ENCODE results near the gene H2AZ1. TPM values are rescaled to one million over a fixed set of nuclear protein-coding genes. Genes with fewer than 3 reads are reported as not detected.

H2AZ1 gene
- total and polyA plus RNA-seq, 9 of the 15 experiments (the other 6 are each of a cell fraction or from before 2014, with no cell fraction given): 605 to 4,380 (median 768) TPM

- TF ChIP-seq BMI1 (IDR thresholded peaks at IDR 0.05; ENCODE audit: low read length) (no peak), ZNF655 (CRISPR knock-in tag; IDR thresholded peaks at IDR 0.05) (no peak), ZNF695 (CRISPR knock-in tag; IDR thresholded peaks at IDR 0.05) (no peak), TARDBP (IDR thresholded peaks at IDR 0.05) (no peak)
These were observed 11.6 kb upstream of the H2AZ1 start (continued) for GRCh38 chr4:99961711-99962110.

GRCh38 chr4:99960648-99961047 lies 10.6 kb upstream of the H2AZ1 start:
- H3K9me3 ChIP-seq (replicated peaks; ENCODE audit: control insufficient read depth, insufficient read depth, low read depth, low read length): no peaks in the 10 kb centered on the region
- CTCF ChIA-PET (ENCODE audit: low intra/inter-chr PET ratio): no interaction called here
- WGBS (ENCODE audit: insufficient coverage, low coverage, missing lambda C conversion rate): 3% methylated on average over 2 of the region's 2 CpGs
- H2AFZ ChIP-seq (ENCODE audit: low read depth, low read length): no peak overlapping the region
- DNase-seq (ENCODE audit: extremely low read depth in 1 of 4, low spot score in 3 of 4): no peak
- H3K4me2 ChIP-seq (ENCODE audit: insufficient read depth, low read length): no peak overlapping the region
- no peaks in the 10 kb centered on the region for H3K4me1 ChIP-seq (replicated peaks in 1 of 2; ENCODE audit: control insufficient read depth in 2 of 2, insufficient read depth in 2 of 2, low read length in 2 of 2)
- intact Hi-C loops (cut with micrococcal nuclease) (no loop called here), in situ Hi-C loops (cut with MboI) (no loop called here)
- no peaks in the 10 kb centered on the region; a peak in 1 of 5 replicates for H3K27me3 ChIP-seq (ENCODE audit: control insufficient read depth in 2 of 2, insufficient read depth in 2 of 2, low read length in 2 of 2)
- POLR2A ChIA-PET: interaction anchor here (2.6 kb wide), 1 partner anchor 10 kb away, joined by 12 read pairs; the partner anchor contains the start of gene H2AZ1
- ATAC-seq: no peak
- no peaks in the 10 kb centered on the region for H3K36me3 ChIP-seq (ENCODE audit: control insufficient read depth, insufficient read depth, low read length)
- no peak overlapping the region for H3K4me3 ChIP-seq
- H3K9ac ChIP-seq (ENCODE audit: insufficient read depth in 1 of 2, low read depth in 2 of 2, low read length in 2 of 2): no peak overlapping the region
- no peaks in the 10 kb centered on the region for H3K9me1 ChIP-seq (ENCODE audit: control insufficient read depth, insufficient read depth, low read length)
- no TSS peak for BruUV-seq (replicated peaks)
- H3K27ac ChIP-seq (ENCODE audit: extremely low read depth, low read depth, low read length): no peak overlapping the region
- H4K20me1 ChIP-seq (replicated peaks; ENCODE audit: control insufficient read depth, insufficient read depth, low read length): no peaks in the 10 kb centered on the region
- FAIRE-seq: no peak
- no peaks in the 10 kb centered on the region for H3K79me2 ChIP-seq (ENCODE audit: control insufficient read depth, insufficient read depth, low read length)
- no peak for TF ChIP-seq FOXP4 (CRISPR knock-in tag; IDR thresholded peaks at IDR 0.05; ENCODE audit: borderline replicate concordance)
- TF ChIP-seq ZNF79 (CRISPR knock-in tag; IDR thresholded peaks at IDR 0.05; ENCODE audit: low read depth): no peak
- no peak for TF ChIP-seq HCFC1 (IDR thresholded peaks at IDR 0.05; ENCODE audit: low read depth, low read length)
- no peak for TF ChIP-seq MTA3 (IDR thresholded peaks at IDR 0.05; ENCODE audit: borderline replicate concordance)
- no peak for TF ChIP-seq SIN3B (IDR thresholded peaks at IDR 0.05; ENCODE audit: low read depth)
- no peak for TF ChIP-seq PKNOX1 (IDR thresholded peaks at IDR 0.05)
- TF ChIP-seq MAX (CRISPR knock-in tag; IDR thresholded peaks at IDR 0.05): no peak
- TF ChIP-seq U2AF1 (optimal IDR thresholded peaks at IDR 0.05; ENCODE audit: low read depth, low read length): no peak
- no peak for TF ChIP-seq ARID2 (IDR thresholded peaks at IDR 0.05)
- TF ChIP-seq BRCA1 (IDR thresholded peaks at IDR 0.05): no peak
- TF ChIP-seq BRCA1 (CRISPR knock-in tag; IDR thresholded peaks at IDR 0.05): no peak
- no peak for TF ChIP-seq SMARCE1 (IDR thresholded peaks at IDR 0.05)
- no peak for TF ChIP-seq TFE3 (CRISPR knock-in tag; IDR thresholded peaks at IDR 0.05)
- TF ChIP-seq PTTG1 (tag; IDR thresholded peaks at IDR 0.05; ENCODE audit: low read depth): no peak

All from K562 (cell line).